Mesothelial cell of epicardium (in vitro differentiated cells): ENCODE measurements around the gene ARNT2. TPM values are rescaled to one million over a fixed set of nuclear protein-coding genes. Genes with fewer than 3 reads are reported as not detected.

ENCODE experiments used
- DNase-seq, 2 experiments: peaks; one replicate each; pipeline ENCODE4 v3.0.0; 2021; ENCODE audit warnings: low spot score in 2 of 2; ENCODE audit not compliant: unreplicated experiment in 2 of 2
- H3K27ac Mint-ChIP-seq: 2 replicates; pipeline ENCODE4 v1.8.0; 2021; ENCODE audit warnings: mixed read lengths
- H3K27me3 Mint-ChIP-seq: 2 replicates; pipeline ENCODE4 v1.8.0; 2021; ENCODE audit warnings: low read depth, mixed read lengths
- H3K36me3 Mint-ChIP-seq: 2 replicates; pipeline ENCODE4 v1.8.0; 2021; ENCODE audit warnings: mixed read lengths
- H3K4me1 Mint-ChIP-seq: 2 replicates; pipeline ENCODE4 v1.8.0; 2021; ENCODE audit warnings: mixed read lengths
- H3K4me3 Mint-ChIP-seq: 2 replicates; pipeline ENCODE4 v1.8.0; 2021; ENCODE audit warnings: mild to moderate bottlenecking, moderate library complexity, mixed read lengths
- H3K9me3 Mint-ChIP-seq: 2 replicates; pipeline ENCODE4 v1.8.0; 2021; ENCODE audit warnings: mixed read lengths
- CTCF ChIP-seq: fragments of 200-600 bp; sonication (generic); IDR thresholded peaks from one replicate; pipeline ENCODE4 v1.5.0; 2021; ENCODE audit warnings: antibody characterized with exemption; ENCODE audit not compliant: unreplicated experiment
- total RNA-seq: library from RNA; stranded (reverse); gene quantifications from 3 replicates; pipeline ENCODE4 v1.2.1, GENCODE V29; 2021

ARNT2 gene
- total RNA-seq, 1 donor from 2014 or later: 20.2 TPM

- no peak for DNase-seq
- Mint-ChIP-seq H3K4me3 (no peak overlapping the region), H3K27ac (no peak overlapping the region), H3K27me3 (peaks cover 43% of the 10 kb centered on the region), H3K4me1 (no peaks in the 10 kb centered on the region), H3K36me3 (peaks cover 2% of the 10 kb centered on the region), H3K9me3 (no peaks in the 10 kb centered on the region)
- no peak for TF ChIP-seq CTCF
Observed at GRCh38 chr15:80375968-80376891, 28.0 kb upstream of the ARNT2 start.

- TF ChIP-seq CTCF: no peak
- H3K27me3 Mint-ChIP-seq: peaks cover 44% of the 10 kb centered on the region
- no peak overlapping the region for H3K27ac Mint-ChIP-seq
- peaks cover 2% of the 10 kb centered on the region for H3K36me3 Mint-ChIP-seq
- peaks cover 6% of the 10 kb centered on the region for H3K9me3 Mint-ChIP-seq
- DNase-seq: no peak
- H3K4me3 Mint-ChIP-seq: no peak overlapping the region
- H3K4me1 Mint-ChIP-seq: no peaks in the 10 kb centered on the region
Observed at GRCh38 chr15:80379693-80380092, 24.5 kb upstream of the ARNT2 start.

GRCh38 chr15:80380154-80380553, 24.0 kb upstream of the ARNT2 start:
- Mint-ChIP-seq H3K4me3 (no peak overlapping the region), H3K27me3 (peaks cover 44% of the 10 kb centered on the region), H3K4me1 (no peaks in the 10 kb centered on the region), H3K36me3 (peaks cover 2% of the 10 kb centered on the region), H3K27ac (no peak overlapping the region), H3K9me3 (peaks cover 6% of the 10 kb centered on the region)
- TF ChIP-seq CTCF: no peak
- DNase-seq: no peak

GRCh38 chr15:80382285-80382684, 21.9 kb upstream of the ARNT2 start:
- H3K27ac Mint-ChIP-seq: no peak overlapping the region
- DNase-seq: no peak
- H3K36me3 Mint-ChIP-seq: peaks cover 2% of the 10 kb centered on the region
- H3K4me3 Mint-ChIP-seq: no peak overlapping the region
- no peak for TF ChIP-seq CTCF
- H3K27me3 Mint-ChIP-seq: peaks cover 33% of the 10 kb centered on the region
- no peaks in the 10 kb centered on the region for H3K4me1 Mint-ChIP-seq
- peaks cover 6% of the 10 kb centered on the region for H3K9me3 Mint-ChIP-seq

GRCh38 chr15:80384432-80384831, 19.8 kb upstream of the ARNT2 start:
- Mint-ChIP-seq H3K4me1 (peaks cover 5% of the 10 kb centered on the region), H3K27ac (no peak overlapping the region), H3K9me3 (peaks cover 6% of the 10 kb centered on the region), H3K4me3 (no peak overlapping the region), H3K27me3 (peaks cover 13% of the 10 kb centered on the region), H3K36me3 (no peaks in the 10 kb centered on the region)
- TF ChIP-seq CTCF: no peak
- DNase-seq: no peak
